Measurements from ENCODE around the gene DPT.

DPT gene

GRCh38 chr1:168736520-168736919 is 7.5 kb upstream of the DPT start:
- no peak for TF ChIP-seq CTCF (IDR thresholded peaks at IDR 0.05; ENCODE audit: insufficient read depth, low read depth, low read length, missing control alignments)

GRCh38 chr1:168735974-168736373 is 7.0 kb upstream of the DPT start:
- DNase-seq (ENCODE audit: low read depth): no peak
- no peak overlapping the region for H3K4me3 ChIP-seq (ENCODE audit: low read depth, low read length)
- TF ChIP-seq CTCF (IDR thresholded peaks at IDR 0.05; ENCODE audit: insufficient read depth, low read depth, low read length, missing control alignments): no peak

More at GRCh38 chr1:168736520-168736919, 7.5 kb upstream of the DPT start:
- DNase-seq (ENCODE audit: low read depth): no peak
- H3K4me3 ChIP-seq (ENCODE audit: low read depth, low read length): no peak overlapping the region

- no peak for TF ChIP-seq CTCF (IDR thresholded peaks at IDR 0.05; ENCODE audit: insufficient read depth, low read depth, low read length, missing control alignments)
- DNase-seq (ENCODE audit: low read depth): no peak
- H3K4me3 ChIP-seq (ENCODE audit: low read depth, low read length): no peak overlapping the region
Measured at GRCh38 chr1:168734946-168735345, 5.9 kb upstream of the DPT start.

- no peak overlapping the region for H3K4me3 ChIP-seq (ENCODE audit: low read depth, low read length)
- no peak for TF ChIP-seq CTCF (IDR thresholded peaks at IDR 0.05; ENCODE audit: insufficient read depth, low read depth, low read length, missing control alignments)
- no peak for DNase-seq (ENCODE audit: low read depth)
Measured at GRCh38 chr1:168734271-168734670, 5.3 kb upstream of the DPT start.

GRCh38 chr1:168733241-168733640 is 4.2 kb upstream of the DPT start:
- H3K4me3 ChIP-seq (ENCODE audit: low read depth, low read length): no peak overlapping the region
- no peak for TF ChIP-seq CTCF (IDR thresholded peaks at IDR 0.05; ENCODE audit: insufficient read depth, low read depth, low read length, missing control alignments)
- no peak for DNase-seq (ENCODE audit: low read depth)

- no peak for TF ChIP-seq CTCF (IDR thresholded peaks at IDR 0.05; ENCODE audit: insufficient read depth, low read depth, low read length, missing control alignments)
- DNase-seq (ENCODE audit: low read depth): no peak
- no peak overlapping the region for H3K4me3 ChIP-seq (ENCODE audit: low read depth, low read length)
Measured at GRCh38 chr1:168732736-168733135, 3.7 kb upstream of the DPT start.

- no peak for DNase-seq (ENCODE audit: low read depth)
- H3K4me3 ChIP-seq (ENCODE audit: low read depth, low read length): no peak overlapping the region
- TF ChIP-seq CTCF (IDR thresholded peaks at IDR 0.05; ENCODE audit: insufficient read depth, low read depth, low read length, missing control alignments): no peak
Measured at GRCh38 chr1:168731244-168731953, 2.4 kb upstream of the DPT start.

Measured in GM12865 (cell line).